Hematopoietic multipotent progenitor cell (in vitro differentiated cells): ENCODE measurements around the gene HSF5. TPM values are rescaled to one million over a fixed set of nuclear protein-coding genes. Genes with fewer than 3 reads are reported as not detected.

Source experiments
- DNase-seq, 3 donors: peaks; one replicate each; pipeline ENCODE4 v3.0.0-alpha.2; 2011 to 2015; ENCODE audit warnings: low read depth in 2 of 3, low spot score in 2 of 3
- total RNA-seq: library from RNA; depleted of rRNA; stranded (reverse); fragments of >200 nt; gene quantifications from one replicate; pipeline ENCODE4 v1.2.3, GENCODE V29; 2012

Gene HSF5
- total RNA-seq, 1 donor = 2.4 TPM

DNA sequence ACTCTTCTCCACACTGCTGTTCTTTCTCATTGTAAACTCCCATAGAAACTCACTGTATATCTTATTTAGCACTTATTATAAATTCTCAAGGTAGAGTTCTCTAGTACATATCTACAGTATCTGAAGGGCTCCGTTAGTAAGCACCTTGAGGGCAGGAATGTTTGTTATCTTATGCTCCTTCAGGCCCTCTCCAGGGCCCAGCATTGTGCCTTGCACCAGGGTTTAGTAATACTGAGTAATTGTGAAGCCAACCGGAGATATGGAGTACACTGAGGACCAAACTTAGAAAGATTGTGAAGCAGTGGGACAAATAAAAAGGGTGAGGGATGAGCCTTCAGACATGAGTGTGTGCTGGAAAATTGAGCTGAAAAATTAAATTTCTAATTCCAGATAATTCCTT is 97.3 kb downstream of the HSF5 start:
- no peak for DNase-seq

DNA sequence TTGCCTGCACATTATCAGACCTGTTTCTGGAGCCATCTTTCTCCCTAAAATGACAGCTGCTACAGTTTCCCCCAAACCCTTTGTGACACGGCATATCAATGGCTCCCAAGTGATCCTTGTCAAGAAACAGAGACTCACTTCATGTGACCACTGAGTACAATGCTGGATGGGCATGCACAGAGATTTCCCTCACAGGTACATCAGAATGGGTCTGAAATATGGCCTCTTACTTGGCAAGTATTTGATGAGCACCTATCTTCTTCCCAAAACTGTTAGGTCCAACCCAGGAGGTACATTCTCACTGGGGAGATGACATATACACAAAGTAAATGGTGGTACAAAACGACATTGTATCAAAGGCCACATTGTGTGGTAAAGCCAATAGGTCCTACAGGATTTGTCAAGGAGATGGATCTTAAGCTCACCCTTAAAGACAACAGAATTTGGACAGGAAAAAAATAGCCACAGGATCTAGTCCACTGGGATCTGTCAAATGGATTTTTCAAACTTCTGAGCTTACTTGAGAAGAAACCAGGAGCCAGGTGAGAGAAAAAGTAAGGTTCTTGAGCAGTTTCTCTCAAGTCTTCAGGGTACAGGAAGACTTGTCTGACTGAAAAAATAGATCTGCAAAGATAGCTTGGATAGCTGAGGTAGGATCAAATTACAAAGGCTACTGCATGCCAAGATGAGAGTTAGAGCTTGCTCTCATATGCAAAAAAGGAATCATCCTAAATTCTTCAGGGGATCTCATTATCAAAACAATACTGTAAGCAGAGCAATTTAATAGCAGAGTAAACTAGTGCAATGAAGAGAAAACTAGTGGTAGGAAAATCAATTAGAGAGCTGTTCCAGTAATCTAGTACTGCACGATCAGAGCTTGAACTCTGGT is 99.7 kb downstream of the HSF5 start:
- no peak for DNase-seq

- DNase-seq = no peak
Observed at GRCh38 chr17:58387834-58388233, 100.4 kb downstream of the HSF5 start.

DNA sequence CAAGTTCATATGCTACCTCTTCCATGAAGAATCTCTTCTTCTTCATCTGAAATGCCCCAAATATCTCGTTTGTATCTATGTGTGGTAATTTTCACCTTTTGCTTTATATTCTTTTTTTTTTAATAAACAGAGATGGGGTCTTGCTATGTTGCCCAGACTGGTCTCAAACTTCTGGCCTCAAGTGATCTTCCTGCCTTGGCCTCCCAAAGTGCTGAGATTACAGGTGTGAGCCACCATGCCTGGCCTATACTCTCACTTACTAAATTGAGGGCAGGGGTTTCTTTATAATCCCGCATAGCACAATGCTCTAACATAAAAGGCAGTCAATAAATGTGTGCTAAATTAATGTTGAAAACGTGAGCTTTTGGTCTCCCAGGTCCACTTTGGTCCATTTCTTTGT is 101.5 kb downstream of the HSF5 start:
- DNase-seq = no peak

GRCh38 chr17:58385359-58385899 is 102.8 kb downstream of the HSF5 start:
- no peak for DNase-seq

DNA sequence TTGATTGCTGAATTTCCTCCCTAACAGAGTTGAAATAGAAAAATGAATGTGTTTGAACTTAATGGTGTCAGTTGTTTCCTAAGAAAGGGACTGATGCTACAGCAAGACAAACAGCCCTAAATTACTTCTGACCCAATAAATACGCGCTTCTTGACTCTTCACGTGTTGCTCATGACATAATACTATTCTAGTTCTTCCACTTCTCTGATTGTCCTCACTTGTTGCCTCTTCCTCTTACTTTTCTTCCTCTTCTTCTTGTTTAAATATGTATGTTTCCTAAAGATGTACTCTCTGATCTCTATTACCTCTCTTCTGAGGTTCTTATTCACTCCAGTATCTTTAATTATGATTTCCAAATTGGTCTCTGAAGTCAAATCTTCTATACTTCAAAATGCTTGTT is 103.3 kb downstream of the HSF5 start:
- no peak for DNase-seq

DNA sequence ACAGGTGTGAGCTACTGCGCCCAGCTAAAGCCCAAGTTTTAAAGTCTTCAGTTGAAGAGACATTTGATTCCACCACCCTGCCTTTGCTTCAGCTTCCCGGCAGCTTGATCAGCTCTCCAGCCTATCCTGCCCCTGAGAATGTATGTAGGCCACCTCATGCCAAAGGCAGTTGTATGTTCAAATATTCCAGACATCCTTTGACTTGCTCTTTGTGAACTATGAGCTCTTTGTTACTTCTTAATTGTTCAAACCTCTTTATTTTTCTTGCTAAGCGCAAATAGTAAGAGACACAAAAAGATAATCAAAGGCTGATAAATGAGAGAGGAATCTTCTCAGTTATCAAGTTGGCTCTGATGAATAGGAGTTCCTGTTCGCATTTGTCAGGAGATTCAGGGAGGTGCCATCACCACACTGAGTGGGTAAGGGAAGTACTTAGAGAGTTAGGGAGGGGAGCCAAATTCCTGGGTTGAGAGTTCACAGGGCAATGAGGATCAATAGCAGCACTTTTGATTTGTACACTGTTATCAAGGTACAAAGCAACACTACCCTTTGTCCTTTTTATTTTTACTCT is 104.2 kb downstream of the HSF5 start:
- no peak for DNase-seq

DNA sequence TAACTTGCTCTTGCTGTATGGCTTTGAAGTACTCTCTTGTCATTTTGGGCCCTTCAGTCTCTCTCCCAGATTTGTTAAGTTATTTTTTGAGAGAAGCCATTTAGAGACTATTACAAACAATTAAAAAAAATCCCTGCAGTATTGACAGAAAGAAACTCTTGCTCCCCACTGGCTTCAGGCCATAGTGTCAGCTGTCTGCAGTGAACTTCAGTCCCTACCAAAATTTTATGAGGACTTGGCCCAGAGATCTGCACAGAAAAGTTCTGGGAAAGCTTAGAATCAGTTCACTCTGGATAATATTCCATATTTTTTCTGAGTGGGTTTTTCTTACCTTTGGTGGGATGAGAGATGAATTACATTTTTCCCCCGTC is 105.4 kb downstream of the HSF5 start:
- no peak for DNase-seq

DNA sequence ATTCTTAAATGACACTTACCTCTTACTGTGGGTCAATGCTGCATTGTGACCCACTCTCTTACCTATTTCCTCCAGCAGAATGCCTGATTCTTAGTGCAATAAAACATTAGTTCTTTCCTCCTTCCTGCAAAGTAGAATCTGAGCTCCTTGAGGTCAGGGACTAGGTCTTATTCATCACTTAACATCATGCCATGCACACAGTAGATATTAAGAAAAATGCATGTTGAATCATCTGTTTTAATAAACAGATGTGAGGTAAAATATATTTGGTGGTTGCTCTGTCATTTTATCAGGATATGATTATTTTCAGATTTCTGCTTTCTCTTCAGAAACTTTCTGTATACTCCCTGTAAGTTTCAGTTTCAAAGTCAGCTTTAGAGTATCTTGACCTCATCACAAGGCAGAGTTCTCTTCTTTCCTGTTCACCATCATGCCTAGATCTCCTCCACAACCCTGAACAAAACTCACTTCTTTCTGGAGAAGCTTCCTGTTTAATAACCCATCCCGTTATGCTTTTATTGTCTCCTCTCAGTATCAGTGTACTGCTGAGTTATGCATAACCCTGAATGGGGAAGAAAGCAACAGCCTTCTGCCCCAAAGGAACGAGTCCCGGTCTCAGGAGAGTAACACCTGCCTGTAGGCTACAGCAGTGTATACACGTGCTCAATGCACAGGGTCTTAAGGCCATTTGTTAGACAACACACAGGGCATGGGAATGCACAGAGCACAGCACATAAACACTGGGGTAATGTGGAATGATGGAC is 105.9 kb downstream of the HSF5 start:
- no peak for DNase-seq

- DNase-seq = no peak
Observed at GRCh38 chr17:58381124-58382035, 106.8 kb downstream of the HSF5 start.

DNA sequence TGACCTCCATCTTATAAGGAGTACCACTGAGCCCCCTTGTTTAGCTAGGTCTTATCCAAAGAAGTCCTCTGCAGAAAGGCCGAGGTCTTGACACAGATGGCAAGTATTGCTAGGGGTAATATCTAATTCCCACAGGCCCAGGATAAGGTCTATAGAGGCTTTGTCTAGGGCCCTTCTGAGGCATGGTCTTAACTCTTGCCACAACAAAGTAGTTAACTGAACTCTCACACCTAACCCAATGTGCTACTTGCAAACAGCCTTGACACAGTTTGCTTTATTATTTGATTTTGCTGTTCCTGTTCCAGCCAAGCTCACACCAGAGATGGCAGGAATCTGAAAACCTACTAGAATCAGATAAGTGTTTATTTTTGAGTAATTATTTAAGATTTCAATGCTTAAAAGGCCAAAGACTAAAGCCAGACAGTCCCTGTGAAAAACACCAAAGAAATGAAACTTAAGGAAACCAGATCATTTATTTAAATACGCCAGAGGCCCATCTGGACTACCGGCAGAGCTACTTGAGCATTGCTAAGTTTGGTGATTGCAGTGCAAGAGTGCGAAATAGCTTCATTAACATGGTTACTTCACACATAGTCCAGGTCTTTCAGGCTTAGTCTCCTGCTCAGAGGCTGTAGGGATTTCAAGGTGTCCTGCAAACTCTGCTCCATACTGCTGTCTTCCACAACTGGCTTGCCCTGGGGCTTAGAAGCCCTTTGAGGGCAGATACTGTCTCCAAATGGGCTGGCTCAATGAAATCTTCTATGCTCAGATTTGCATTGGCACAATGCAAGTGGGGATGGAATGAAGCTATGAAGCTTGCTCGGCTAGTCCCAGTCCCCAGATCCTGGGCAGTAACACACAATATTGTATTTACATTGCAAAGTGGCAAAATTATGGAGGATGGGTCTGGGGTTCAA is 107.7 kb downstream of the HSF5 start:
- DNase-seq = no peak

GRCh38 chr17:58379511-58379824 is 108.7 kb downstream of the HSF5 start:
- DNase-seq = no peak

- DNase-seq = no peak
Observed at GRCh38 chr17:58378733-58379510, 109.3 kb downstream of the HSF5 start.

DNA sequence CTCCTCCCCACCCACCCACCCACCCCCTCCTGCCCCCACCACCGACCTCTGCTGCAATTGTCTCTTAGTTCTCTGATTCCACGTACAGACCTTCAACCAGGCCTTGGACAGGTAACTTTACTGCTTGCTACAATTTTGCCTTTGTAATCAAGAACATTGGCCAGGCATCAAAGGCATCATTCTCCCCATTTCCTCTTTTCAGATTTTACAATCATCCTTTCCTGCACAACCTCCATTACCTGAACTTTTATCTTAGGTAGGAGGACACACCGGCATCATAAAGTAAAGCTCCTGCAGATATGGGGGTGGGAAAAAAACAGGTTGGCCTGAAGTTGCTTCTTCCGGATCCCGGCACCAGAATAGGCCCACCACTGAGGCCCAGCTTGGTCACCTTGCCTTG is 110.5 kb downstream of the HSF5 start:
- DNase-seq = no peak

- DNase-seq = no peak
Observed at GRCh38 chr17:58377093-58377601, 111.1 kb downstream of the HSF5 start.

- no peak for DNase-seq
Observed at GRCh38 chr17:58376472-58377000, 111.7 kb downstream of the HSF5 start.

- DNase-seq = no peak
Observed at GRCh38 chr17:58375811-58376210, 112.4 kb downstream of the HSF5 start.

DNA sequence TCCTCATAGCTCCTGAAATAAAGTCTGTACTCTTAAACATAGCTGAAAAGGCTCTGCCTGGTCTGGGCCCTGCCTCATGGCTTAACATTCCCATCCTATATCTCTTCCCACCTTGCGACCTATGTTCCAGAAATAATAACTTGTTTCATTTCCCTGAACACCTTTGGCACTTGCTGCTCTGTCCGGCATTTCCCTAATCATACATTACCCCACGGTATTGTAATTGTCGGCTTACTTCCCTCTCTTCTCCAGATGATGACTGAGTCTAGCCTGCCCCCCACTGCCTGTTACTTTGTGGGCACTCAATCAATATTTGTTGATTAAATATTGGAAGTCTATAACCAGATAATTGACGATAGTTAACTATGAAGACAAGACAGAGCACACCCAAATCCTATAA is 113.0 kb downstream of the HSF5 start:
- DNase-seq = peak in 1 of 3 donors; percentile 38
